ENCODE data around the gene WHAMM.

The WHAMM gene

GRCh38 chr15:82851981-82852511 lies 42.6 kb downstream of the WHAMM start:
- Histone ChIP-seq H2AFZ (ENCODE audit: low read depth, low read length, severe bottlenecking) (no peak overlapping the region), H3F3A (ENCODE audit: insufficient read depth) (no peaks in the 10 kb centered on the region)
- TF ChIP-seq CTCF (IDR thresholded peaks at IDR 0.05; ENCODE audit: insufficient read depth, low read length, poor library complexity, severe bottlenecking) (no peak), EZH2phosphoT487 (conservative IDR thresholded peaks at IDR 0.05; ENCODE audit: low read length) (no peak)

GRCh38 chr15:82852941-82853561 lies 43.6 kb downstream of the WHAMM start:
- no peaks in the 10 kb centered on the region for H4K20me1 ChIP-seq (ENCODE audit: low read depth, low read length)
- H3F3A ChIP-seq (ENCODE audit: insufficient read depth) = no peaks in the 10 kb centered on the region
- H3K9me2 ChIP-seq (replicated peaks; ENCODE audit: insufficient read depth, low read length) = no peaks in the 10 kb centered on the region
- TF ChIP-seq CTCF (IDR thresholded peaks at IDR 0.05; ENCODE audit: insufficient read depth, low read length, poor library complexity, severe bottlenecking) (no peak), EZH2phosphoT487 (conservative IDR thresholded peaks at IDR 0.05; ENCODE audit: low read length) (no peak)
- no peaks in the 10 kb centered on the region for H3K36me3 ChIP-seq (ENCODE audit: low read length)
- no peak overlapping the region for H3K9ac ChIP-seq (ENCODE audit: low read length)
- H3K4me2 ChIP-seq (ENCODE audit: low read depth, low read length, poor library complexity, severe bottlenecking) = no peak overlapping the region
- no peaks in the 10 kb centered on the region for H3K9me3 ChIP-seq (ENCODE audit: insufficient read depth, low read length)
- H2AFZ ChIP-seq (ENCODE audit: low read depth, low read length, severe bottlenecking) = no peak overlapping the region
- H3K79me2 ChIP-seq (ENCODE audit: insufficient read depth, low read length) = no peaks in the 10 kb centered on the region
- H3K4me3 ChIP-seq (ENCODE audit: insufficient read depth, low read length, poor library complexity, severe bottlenecking) = no peak overlapping the region
- H3K27ac ChIP-seq (ENCODE audit: low read depth, low read length) = no peak overlapping the region
- H3K27me3 ChIP-seq (ENCODE audit: low read length) = no peaks in the 10 kb centered on the region

More at GRCh38 chr15:82851981-82852511, 42.6 kb downstream of the WHAMM start:
- H4K20me1 ChIP-seq (ENCODE audit: low read depth, low read length) = no peaks in the 10 kb centered on the region
- no peak overlapping the region for H3K27ac ChIP-seq (ENCODE audit: low read depth, low read length)
- H3K9me3 ChIP-seq (ENCODE audit: insufficient read depth, low read length) = no peaks in the 10 kb centered on the region
- no peaks in the 10 kb centered on the region for H3K79me2 ChIP-seq (ENCODE audit: insufficient read depth, low read length)
- no peaks in the 10 kb centered on the region for H3K36me3 ChIP-seq (ENCODE audit: low read length)
- no peaks in the 10 kb centered on the region for H3K27me3 ChIP-seq (ENCODE audit: low read length)
- H3K9ac ChIP-seq (ENCODE audit: low read length) = no peak overlapping the region
- H3K9me2 ChIP-seq (replicated peaks; ENCODE audit: insufficient read depth, low read length) = no peaks in the 10 kb centered on the region
- H3K4me3 ChIP-seq (ENCODE audit: insufficient read depth, low read length, poor library complexity, severe bottlenecking) = no peak overlapping the region
- no peak overlapping the region for H3K4me2 ChIP-seq (ENCODE audit: low read depth, low read length, poor library complexity, severe bottlenecking)

GRCh38 chr15:82854554-82854953 lies 45.1 kb downstream of the WHAMM start:
- no peaks in the 10 kb centered on the region for H3K36me3 ChIP-seq (ENCODE audit: low read length)
- no peaks in the 10 kb centered on the region for H3F3A ChIP-seq (ENCODE audit: insufficient read depth)
- H2AFZ ChIP-seq (ENCODE audit: low read depth, low read length, severe bottlenecking) = no peak overlapping the region
- H3K9me3 ChIP-seq (ENCODE audit: insufficient read depth, low read length) = no peaks in the 10 kb centered on the region
- no peak overlapping the region for H3K27ac ChIP-seq (ENCODE audit: low read depth, low read length)
- H3K9me2 ChIP-seq (replicated peaks; ENCODE audit: insufficient read depth, low read length) = no peaks in the 10 kb centered on the region
- no peak overlapping the region for H3K4me2 ChIP-seq (ENCODE audit: low read depth, low read length, poor library complexity, severe bottlenecking)
- H3K27me3 ChIP-seq (ENCODE audit: low read length) = no peaks in the 10 kb centered on the region
- TF ChIP-seq CTCF (IDR thresholded peaks at IDR 0.05; ENCODE audit: insufficient read depth, low read length, poor library complexity, severe bottlenecking) = no peak
- no peak for TF ChIP-seq EZH2phosphoT487 (conservative IDR thresholded peaks at IDR 0.05; ENCODE audit: low read length)
- H4K20me1 ChIP-seq (ENCODE audit: low read depth, low read length) = no peaks in the 10 kb centered on the region
- no peak overlapping the region for H3K4me3 ChIP-seq (ENCODE audit: insufficient read depth, low read length, poor library complexity, severe bottlenecking)
- H3K79me2 ChIP-seq (ENCODE audit: insufficient read depth, low read length) = no peaks in the 10 kb centered on the region
- H3K9ac ChIP-seq (ENCODE audit: low read length) = no peak overlapping the region
